H1 (cell line): ENCODE measurements around the gene KIF20A. TPM values are rescaled to one million over a fixed set of nuclear protein-coding genes. Genes with fewer than 3 reads are reported as not detected.

Experiments
- ATF3 ChIP-seq: IDR thresholded peaks from 2 replicates; pipeline ENCODE4 v1.6.1; 2011; ENCODE audit warnings: low read depth, mild to moderate bottlenecking, low read length; ENCODE audit not compliant: insufficient read depth
- CHD2 ChIP-seq: IDR thresholded peaks from 2 replicates; pipeline ENCODE4 v1.6.1; 2012; ENCODE audit warnings: low read length, improper control_type of control experiment
- CTCF ChIP-seq, 3 experiments: IDR thresholded peaks; 1 replicate in 2 of 3; 2 replicates in 1 of 3; pipeline versions ENCODE4 v1.5.1 to v1.6.1; 2011; ENCODE audit warnings: low read length in 3 of 3, mild to moderate bottlenecking in 3 of 3, inconsistent platforms in 2 of 3, low read depth in 1 of 3, moderate library complexity in 1 of 3; ENCODE audit not compliant: insufficient read depth in 1 of 3; ENCODE audit errors: control extremely low read depth in 1 of 3
- E2F6 ChIP-seq: IDR thresholded peaks from 2 replicates; pipeline ENCODE4 v1.6.1; 2012; ENCODE audit warnings: inconsistent platforms
- KDM5A ChIP-seq: fragments of 200-600 bp; IDR thresholded peaks from 2 replicates; pipeline ENCODE4 v1.7.1; 2012; ENCODE audit warnings: mild to moderate bottlenecking, low read length, inconsistent platforms, mixed read lengths
- NRF1 ChIP-seq: IDR thresholded peaks from 2 replicates; pipeline ENCODE4 v1.6.1; 2011; ENCODE audit warnings: mild to moderate bottlenecking, low read depth, low read length, improper control_type of control experiment
- POLR2A ChIP-seq, 2 experiments: IDR thresholded peaks; 1 replicate in 1 of 2; 2 replicates in 1 of 2; pipeline ENCODE4 v1.6.1; 2011; ENCODE audit warnings: low read depth in 2 of 2, low read length in 2 of 2, mild to moderate bottlenecking in 2 of 2; ENCODE audit errors: control extremely low read depth in 1 of 2
- RBBP5 ChIP-seq: IDR thresholded peaks from 2 replicates; pipeline ENCODE4 v1.7.1; 2012; ENCODE audit warnings: low read depth, mild to moderate bottlenecking, inconsistent platforms, low read length, moderate library complexity, borderline replicate concordance
- SAP30 ChIP-seq: fragments of 300-600 bp; sonication (generic); IDR thresholded peaks from 2 replicates; pipeline ENCODE4 v1.7.1; 2012; ENCODE audit warnings: low read length, moderate library complexity, mild to moderate bottlenecking, inconsistent platforms; ENCODE audit not compliant: insufficient read depth, insufficient replicate concordance
- SIN3A ChIP-seq, 2 experiments: IDR thresholded peaks in 1 of 2; conservative IDR thresholded peaks in 1 of 2; 2 replicates each; pipeline ENCODE4 v1.6.1; 2011 to 2012; ENCODE audit warnings: low read length in 2 of 2, improper control_type of control experiment in 1 of 2, low read depth in 1 of 2, mild to moderate bottlenecking in 1 of 2
- SP1 ChIP-seq: IDR thresholded peaks from 2 replicates; pipeline ENCODE4 v1.6.1; 2011; ENCODE audit warnings: low read depth, low read length
- TBP ChIP-seq: IDR thresholded peaks from 2 replicates; pipeline ENCODE4 v1.6.1; 2011; ENCODE audit warnings: low read depth, low read length, improper control_type of control experiment
- TEAD4 ChIP-seq: IDR thresholded peaks from 2 replicates; pipeline ENCODE4 v1.6.1; 2012; ENCODE audit warnings: low read depth, low read length, inconsistent platforms, mixed read lengths
- polyA plus RNA-seq, 7 experiments: library from polyadenylated mRNA; depleted of rRNA in 3 of 7; stranded (reverse) in 5 of 7; unstranded in 2 of 7; fragments of >200 nt in 5 of 7; fragments of 200-250 nt in 2 of 7; gene quantifications; 1 replicate in 5 of 7; 2 replicates in 1 of 7; 4 replicates in 1 of 7; pipeline versions ENCODE4 v1.2.1 to v1.2.3, GENCODE V29; 2011 to 2013; ENCODE audit warnings: missing spikeins in 2 of 7, mixed read lengths in 2 of 7
- total RNA-seq: library from RNA; stranded (reverse); fragmentation: NEBNext Ultra II Directional; extraction: Animal tissue kit (Norgen Biotek cat#: 25700); gene quantifications from 2 replicates; pipeline ENCODE4 v1.2.1, GENCODE V29; 2021
- TF ChIP-seq, protein P1 (sequence below): IDR thresholded peaks from 2 replicates; pipeline ENCODE4 v1.6.1; 2012; ENCODE audit warnings: low read length, inconsistent platforms
- TF ChIP-seq, protein P2 (sequence below): IDR thresholded peaks from 2 replicates; pipeline ENCODE4 v1.6.1; 2012; ENCODE audit warnings: inconsistent platforms
- TF ChIP-seq, protein P3 (sequence below): IDR thresholded peaks from 2 replicates; pipeline ENCODE4 v1.6.1; 2011; ENCODE audit warnings: low read length, improper control_type of control experiment

The KIF20A gene
- total and polyA plus RNA-seq, 2 of the 8 experiments (the other 6 are each of a cell fraction or from before 2014, with no cell fraction given) = 33.3 to 67.1 TPM

- TF ChIP-seq CTCF (IDR thresholded peaks at IDR 0.05; ENCODE audit: control extremely low read depth in 1 of 3, insufficient read depth in 1 of 3, low read depth in 1 of 3, low read length in 3 of 3) = no peak
- TF ChIP-seq NRF1 = no peak
- TF ChIP-seq POLR2A (IDR thresholded peaks at IDR 0.05; ENCODE audit: control extremely low read depth in 1 of 2, low read depth in 2 of 2, low read length in 2 of 2) = peak; percentile 82 to 84
- no peak for TF ChIP-seq ATF3
- TF ChIP-seq SP1 = peak; percentile 86
- peak; percentile 59 for TF ChIP-seq E2F6
- TF ChIP-seq, protein P1, sequence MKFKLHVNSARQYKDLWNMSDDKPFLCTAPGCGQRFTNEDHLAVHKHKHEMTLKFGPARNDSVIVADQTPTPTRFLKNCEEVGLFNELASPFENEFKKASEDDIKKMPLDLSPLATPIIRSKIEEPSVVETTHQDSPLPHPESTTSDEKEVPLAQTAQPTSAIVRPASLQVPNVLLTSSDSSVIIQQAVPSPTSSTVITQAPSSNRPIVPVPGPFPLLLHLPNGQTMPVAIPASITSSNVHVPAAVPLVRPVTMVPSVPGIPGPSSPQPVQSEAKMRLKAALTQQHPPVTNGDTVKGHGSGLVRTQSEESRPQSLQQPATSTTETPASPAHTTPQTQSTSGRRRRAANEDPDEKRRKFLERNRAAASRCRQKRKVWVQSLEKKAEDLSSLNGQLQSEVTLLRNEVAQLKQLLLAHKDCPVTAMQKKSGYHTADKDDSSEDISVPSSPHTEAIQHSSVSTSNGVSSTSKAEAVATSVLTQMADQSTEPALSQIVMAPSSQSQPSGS = peak; percentile 40
- TF ChIP-seq, protein P2, sequence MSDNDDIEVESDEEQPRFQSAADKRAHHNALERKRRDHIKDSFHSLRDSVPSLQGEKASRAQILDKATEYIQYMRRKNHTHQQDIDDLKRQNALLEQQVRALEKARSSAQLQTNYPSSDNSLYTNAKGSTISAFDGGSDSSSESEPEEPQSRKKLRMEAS = peak; percentile 97
- peak; percentile 93 for TF ChIP-seq SAP30
- TF ChIP-seq TEAD4 = peak; percentile 79
- 0 out of 2 replicates have a peak, but pooled peaks have one; percentile 41 for TF ChIP-seq RBBP5
- peak; percentile 83 for TF ChIP-seq TBP
- peak; percentile 68; the same call in 1 of the 2 replicates for TF ChIP-seq KDM5A
- peak; percentile 36; the same call in 1 of the 2 replicates for TF ChIP-seq CHD2
- TF ChIP-seq, protein P3, sequence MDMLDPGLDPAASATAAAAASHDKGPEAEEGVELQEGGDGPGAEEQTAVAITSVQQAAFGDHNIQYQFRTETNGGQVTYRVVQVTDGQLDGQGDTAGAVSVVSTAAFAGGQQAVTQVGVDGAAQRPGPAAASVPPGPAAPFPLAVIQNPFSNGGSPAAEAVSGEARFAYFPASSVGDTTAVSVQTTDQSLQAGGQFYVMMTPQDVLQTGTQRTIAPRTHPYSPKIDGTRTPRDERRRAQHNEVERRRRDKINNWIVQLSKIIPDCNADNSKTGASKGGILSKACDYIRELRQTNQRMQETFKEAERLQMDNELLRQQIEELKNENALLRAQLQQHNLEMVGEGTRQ = no peak
- TF ChIP-seq SIN3A (conservative IDR thresholded peaks at IDR 0.05 in 1 of 2, IDR thresholded peaks at IDR 0.05 in 1 of 2; ENCODE audit: low read depth in 1 of 2, low read length in 2 of 2) = peak; percentile 90 to 93
Observed at GRCh38 chr5:138178516-138179276, at the start of gene KIF20A, which contains the start of gene BRD8 (continued).
